NCI-H2107 (cell line): ENCODE data around the gene OXER1.

Experiments
- DNase-seq: peaks from one replicate; lab custom pipeline; 2025; lab: John Stamatoyannopoulos, UW

OXER1 gene

DNA sequence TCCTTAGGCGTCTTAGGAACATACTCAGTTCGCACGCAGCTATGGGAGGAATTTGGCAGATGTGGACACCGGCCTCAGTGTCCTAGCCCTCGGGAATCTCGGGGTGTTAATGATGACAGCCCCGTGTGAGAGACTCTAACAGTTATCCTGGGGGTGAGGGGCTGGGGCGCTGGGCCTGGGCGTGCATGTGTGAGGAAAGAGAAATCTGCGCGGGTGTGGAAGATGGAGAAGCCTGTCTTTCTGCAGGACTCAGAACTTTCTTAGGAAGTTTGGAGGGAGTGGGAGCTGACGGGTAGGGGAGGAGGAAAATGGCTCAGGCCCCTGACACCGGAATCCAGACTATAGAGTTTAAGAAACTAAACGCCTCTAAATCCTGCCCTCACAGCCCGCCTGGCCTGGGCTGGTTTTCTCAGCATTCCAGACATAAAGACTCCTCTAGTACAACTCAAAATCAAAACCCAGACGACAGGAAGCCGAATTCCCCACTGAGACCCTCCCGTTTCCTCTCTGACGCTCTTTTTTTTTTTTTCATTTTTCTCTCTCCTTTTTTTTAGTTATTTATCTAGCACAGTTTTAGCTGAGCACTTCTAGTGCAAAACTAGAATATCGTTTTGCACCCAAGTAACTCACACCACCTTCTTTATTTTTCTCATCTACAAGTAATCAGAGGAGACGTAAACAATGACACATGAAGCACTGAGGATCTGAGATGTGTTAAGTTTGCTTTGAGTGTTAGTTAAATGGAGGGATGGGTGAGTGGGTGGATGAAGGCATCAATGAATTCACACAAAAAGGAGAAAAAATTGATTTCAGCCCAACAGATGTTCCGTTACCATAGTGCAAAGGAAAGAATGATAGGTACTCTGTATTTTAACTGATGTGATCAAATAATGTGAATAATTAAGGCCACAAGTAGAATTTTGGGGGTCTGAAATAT is 29.7 kb upstream of the OXER1 start:
- no peak for DNase-seq

DNA sequence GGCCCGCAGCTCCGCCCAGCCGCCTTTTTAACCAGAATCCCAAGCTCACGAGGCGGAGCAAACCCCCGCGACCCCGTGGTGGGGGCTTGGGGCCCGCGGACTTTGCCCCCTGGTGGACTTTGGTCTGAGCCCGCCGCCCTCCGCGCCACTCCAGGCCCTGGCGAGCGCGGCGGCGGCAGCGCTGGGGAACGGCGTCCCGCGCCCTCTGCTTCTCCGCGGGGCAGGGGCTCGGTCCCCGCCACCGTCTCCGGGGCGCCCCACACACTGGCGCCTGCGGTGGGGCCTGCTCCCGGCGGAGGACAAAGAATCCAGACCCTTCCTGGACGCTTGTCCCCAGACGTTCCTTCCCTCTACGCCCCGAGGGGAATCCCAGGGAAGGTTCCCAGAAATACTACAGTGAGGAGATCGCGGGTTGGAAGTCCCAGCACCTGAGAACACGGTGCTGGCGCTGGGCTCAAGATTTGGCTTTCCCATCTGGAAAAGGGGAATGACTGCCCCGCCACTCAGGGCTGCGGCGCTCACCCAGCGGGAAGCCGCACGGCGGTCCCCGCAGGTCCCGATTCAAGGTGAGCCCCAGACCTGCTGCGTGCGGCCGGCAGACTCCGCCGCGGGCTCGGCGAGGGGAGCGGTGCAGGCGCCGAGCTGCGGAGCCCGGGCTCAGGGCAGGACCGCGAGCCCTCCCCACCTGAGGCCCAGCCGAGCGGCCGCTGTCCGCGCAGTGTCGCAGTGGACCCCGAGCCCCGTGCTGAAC is 28.8 kb upstream of the OXER1 start, which contains the start of gene HAAO:
Gene HAAO (minus strand): TSS at position 1 of the 751 bp plus-strand sequence. CDS start 47 bp downstream, outside the sequence.
- DNase-seq: no peak

DNA sequence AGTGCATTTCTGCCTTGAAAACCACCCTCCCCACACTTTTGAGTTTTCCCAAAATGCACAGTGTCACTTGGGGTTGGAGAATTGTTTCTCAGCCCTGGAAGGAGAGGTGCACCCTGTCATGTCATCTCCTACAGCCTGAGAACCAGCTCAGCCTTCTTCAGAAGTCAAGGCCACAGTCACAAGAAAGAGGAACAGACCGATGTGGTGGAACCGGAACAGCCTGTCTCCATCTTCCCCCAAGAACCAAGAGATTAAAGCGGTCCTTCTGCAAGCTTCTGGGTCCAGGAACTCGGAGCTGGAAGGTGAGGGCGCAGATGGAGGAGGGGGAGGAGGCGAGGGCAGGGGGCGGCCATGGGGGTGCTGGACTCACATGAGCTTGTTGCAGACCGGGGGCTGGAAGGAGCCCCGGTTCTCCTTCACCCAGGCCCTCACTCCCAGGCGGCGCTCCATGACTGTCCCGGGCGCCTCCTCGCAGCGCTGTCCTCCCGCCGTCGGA is 28.2 kb upstream of the OXER1 start:
- DNase-seq: no peak

DNA sequence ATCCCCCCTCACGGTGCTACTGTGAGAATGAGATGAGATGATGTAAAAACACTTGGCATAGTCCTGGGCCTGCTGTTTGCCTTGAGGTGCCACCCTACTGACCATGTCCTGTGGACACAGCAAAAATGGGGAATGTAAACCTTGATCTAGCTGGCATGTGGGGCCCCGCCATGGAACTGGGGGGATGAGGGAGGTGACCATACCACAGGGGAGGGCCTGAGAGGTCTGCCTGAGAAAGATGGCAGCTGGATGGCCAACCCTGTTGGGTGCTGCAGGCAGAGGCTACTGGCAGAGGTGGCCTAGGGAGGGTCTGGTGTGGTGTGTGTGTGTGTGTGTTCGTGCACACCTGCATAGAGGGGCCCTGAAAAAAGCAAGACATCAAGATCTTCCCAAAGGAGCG is 27.7 kb upstream of the OXER1 start:
- DNase-seq: no peak

- no peak for DNase-seq
Observed at GRCh38 chr2:42789751-42790150, 25.8 kb upstream of the OXER1 start.

- no peak for DNase-seq
Observed at GRCh38 chr2:42788882-42789281, 24.9 kb upstream of the OXER1 start.

- no peak for DNase-seq
Observed at GRCh38 chr2:42788478-42788793, 24.5 kb upstream of the OXER1 start.

DNA sequence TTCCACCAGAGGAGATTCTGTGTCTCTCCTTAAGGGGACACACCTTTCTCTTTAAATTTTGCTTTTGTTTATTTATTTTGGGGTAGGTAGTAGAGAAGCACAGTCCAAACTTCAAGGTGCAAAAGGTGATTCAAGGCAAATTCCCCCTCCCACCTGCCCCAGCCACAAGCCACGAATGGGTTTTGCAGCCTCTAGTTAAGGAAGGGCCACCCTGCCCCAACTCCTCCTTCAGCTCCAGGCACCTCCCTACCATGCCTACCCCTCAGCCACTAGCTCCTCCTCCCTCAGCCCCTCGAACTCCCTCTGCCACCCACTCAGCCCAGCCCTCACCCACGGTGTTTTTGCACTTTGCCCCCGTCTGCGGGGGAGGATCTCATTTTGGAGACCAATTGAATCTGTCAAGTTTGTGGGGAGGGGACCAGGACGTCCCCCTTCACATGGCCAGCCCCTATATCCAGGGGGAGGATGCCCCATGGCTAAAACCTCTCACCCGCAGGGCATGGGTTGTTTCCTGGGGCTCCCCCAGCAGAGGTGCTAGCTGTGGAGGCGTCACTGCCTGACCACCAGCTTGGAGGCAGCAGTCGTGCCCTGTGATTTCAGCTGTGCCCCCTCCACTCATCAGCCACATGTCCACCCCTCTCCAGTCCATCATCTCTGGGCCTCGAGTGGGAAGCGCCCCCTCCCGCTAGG is 24.0 kb upstream of the OXER1 start:
- DNase-seq: no peak

DNA sequence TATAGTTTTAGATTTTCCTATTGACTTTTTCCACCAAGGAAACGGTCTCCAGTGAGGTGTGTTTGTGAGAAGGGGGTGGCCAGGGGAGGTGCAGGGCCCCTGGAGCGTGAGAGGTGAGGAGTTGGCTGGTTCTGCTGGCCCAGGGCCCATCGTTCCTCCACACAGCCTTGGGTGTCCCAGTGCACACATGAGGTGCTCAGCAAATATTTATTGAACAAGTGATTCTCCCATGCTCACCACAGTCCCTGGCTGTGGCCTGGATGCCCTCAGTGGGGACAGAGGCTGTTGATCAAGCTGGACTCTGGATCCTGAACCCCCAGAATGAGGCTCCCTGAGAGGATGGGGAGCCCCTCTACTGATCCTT is 23.5 kb upstream of the OXER1 start:
- no peak for DNase-seq

DNA sequence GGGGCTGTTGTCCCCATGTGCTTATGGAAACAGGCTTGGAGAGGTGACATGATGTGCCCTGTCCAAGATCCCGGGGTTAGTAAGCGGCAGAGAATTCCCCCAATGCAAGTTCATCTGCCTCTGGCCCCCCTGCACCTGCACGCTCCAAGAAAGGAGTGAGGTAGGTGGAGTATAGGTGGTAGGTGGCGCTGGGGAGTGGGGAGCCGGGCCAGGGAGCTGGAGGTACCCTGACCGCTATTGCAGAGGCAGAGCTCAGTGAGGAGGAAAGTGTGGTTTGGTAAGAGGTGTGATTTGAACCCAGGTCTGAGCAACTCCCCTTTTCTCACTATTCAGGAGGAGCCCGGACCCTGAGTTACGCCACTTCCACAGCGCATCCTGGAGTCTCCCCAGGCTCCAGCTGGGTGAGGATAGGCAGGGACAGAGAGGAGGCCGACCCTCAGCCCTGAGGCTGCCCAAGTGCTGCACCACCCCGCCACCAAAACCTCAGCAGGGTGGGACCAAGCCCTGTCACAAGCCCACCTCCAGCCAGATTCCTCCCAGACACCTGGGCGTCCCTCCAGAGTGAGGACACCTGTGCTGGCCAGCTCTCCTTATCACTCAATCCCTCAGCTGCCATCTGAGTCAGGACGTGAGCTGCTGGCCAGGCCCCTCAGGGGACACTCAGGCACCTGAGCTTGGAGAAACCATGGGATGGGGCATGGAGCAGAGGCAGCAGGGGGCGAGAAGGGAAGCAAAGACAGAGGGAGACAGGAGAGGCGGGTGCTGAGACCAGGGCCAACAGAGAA is 22.8 kb upstream of the OXER1 start:
- DNase-seq: no peak

GRCh38 chr2:42784204-42784880 is 20.4 kb upstream of the OXER1 start:
- no peak for DNase-seq

DNA sequence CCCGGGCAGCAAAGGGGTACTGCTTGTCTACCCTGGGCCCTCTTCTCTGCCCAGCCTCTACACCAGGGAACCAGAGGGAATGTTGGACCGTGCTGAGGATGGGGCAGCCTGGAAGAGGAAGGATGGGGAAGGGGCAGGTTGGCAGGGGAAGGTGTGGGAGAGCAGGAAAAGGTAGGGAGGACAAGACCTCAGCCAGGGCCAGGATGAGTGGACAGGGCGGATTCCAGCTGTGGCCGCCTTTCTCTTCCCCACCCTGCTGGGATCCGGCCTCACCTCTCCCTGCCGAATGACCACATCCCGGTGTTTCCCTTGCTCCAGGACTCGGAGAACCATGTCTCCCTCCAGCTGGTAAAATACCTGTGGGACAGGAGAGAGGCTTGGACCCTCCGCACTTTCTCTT is 19.6 kb upstream of the OXER1 start:
- no peak for DNase-seq

DNA sequence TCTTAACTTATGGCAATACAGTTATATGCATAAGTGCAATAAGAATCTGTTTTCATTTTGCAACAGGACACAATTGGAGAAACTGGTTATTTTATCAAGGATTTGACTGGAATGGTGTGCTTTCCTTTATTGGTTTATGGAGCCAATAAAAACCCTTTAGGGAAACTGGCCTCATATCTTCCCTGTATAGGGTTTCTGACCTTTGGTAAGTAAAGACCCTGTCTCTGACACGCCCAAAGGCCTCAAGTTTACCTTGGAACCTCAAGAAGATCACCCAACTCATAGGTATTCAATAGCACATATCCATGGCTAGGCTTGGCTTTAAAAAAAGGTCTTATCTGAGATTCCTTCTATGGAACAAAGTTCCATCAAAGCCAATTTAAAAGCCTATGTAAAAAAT is 17.2 kb upstream of the OXER1 start:
- no peak for DNase-seq

DNA sequence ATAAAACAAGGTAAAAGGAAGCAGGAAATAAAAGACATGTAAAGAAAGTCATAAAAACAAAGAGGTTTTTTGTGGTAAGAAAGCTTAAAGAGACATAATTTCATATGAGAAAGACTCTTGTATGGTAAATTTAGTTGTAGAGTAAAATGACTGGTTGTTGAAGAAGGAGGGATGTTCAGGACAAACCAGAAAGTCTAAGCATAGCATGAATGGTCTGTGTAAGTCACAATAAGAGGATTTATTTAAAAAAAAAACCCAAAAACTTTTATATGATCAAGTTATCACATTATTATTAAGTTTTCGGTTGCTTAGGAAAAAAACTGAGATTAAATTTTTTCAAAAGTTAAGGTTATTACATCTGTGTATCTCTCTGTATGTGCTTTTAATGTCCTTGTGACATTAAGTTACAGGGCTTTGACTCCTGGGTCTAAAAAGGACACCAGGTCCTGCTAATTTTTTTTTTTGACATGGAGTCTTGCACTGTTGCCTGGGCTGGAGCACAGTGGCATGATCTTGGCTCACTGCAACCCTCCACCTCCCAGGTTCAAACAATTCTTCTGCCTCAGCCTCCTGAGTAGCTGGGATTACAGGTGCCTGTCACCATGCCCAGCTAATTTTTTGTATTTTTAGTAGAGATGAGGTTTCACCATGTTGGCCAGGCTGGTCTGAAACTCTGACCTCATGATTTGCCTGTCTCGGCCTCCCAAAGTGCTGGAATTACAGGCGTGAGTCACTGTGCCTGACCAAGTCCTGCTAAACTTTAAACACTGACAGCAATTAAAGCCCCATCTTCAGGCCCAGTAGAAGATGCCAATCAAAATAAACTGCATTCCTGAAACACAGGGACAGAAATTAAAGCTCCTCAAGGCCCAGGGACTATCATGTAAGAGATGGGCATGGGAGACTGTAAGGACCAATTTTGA is 14.2 kb upstream of the OXER1 start:
- DNase-seq: no peak

- no peak for DNase-seq
Observed at GRCh38 chr2:42775810-42776209, 11.9 kb upstream of the OXER1 start.

DNA sequence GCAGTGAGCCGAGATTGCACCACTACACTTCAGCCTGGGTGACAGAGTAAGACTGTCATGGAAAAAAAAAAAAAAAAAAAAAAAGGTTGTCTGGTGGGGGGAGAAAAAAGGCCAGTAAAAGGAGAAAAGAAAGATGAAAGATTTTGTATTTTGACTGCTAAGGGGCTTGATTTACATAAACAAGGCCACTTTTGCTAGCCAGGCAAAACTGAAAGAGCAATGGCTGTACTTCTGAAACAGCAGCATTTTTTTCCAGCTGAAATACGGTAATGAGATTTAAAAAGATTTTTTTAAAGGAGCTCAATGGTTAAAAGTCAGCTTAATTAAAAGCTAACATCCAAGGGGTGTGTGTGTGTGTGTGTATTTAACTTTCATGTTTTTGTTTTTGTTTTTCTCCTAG is 11.3 kb upstream of the OXER1 start:
- no peak for DNase-seq

- no peak for DNase-seq
Observed at GRCh38 chr2:42771546-42772153, 7.7 kb upstream of the OXER1 start.

DNA sequence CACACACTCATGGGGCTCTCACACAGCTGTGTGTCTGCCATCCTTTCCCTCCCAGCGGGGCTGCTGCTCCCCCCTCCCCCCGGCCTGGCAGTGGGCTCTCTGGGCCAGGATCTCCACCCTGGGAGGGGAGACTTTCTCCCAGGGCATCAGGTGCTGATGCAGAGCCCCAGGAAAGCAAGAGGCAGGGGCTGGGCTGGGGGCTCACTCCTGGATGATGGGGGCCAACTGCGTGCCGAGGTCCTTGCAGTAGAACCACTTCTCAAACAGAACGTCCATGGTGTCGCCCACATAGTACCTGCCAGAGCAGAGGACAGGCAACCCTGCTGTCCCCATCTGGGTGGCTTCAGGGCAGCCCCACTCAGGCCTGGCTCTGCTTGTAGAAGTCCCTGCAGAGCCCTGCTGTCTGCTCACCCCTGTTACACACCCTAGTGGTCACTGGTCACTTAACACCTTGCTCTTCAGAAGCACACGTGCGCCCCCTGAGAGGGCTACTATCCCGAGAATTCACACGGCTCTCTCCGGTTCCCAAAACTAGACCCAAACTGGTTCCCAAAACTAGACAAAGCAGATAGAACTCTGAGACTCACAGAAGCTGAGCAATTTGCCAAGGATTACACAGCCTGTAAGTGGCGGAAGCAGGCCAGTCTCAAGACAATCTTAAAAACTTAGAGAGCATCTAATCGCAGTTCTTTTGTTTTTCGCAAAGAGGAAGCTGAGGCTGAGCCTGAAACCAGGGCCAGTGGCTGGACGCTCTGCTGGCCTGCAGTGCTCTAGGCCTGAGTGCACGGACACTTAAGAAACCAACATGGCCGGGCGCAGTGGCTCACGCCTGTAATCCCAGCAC is 6.6 kb upstream of the OXER1 start:
- no peak for DNase-seq
